AG09309 (cell line): Measurements from ENCODE around the gene XXYLT1.
"Not testable (repeated sequence)": the region's sequence is repeated elsewhere in the genome, so short reads cannot be mapped to it uniquely, and the experiment has no call there.

ENCODE experiments used
- DNase-seq: peaks from one replicate; pipeline ENCODE4 v3.0.0-alpha.2; 2010; ENCODE audit warnings: low read depth
- H3K4me3 ChIP-seq: 2 replicates; pipeline ENCODE4 v1.5.1; 2011; ENCODE audit warnings: mild to moderate bottlenecking, low read depth, low read length, moderate library complexity; ENCODE audit not compliant: control insufficient read depth
- TF ChIP-seq, protein P1 (sequence below): IDR thresholded peaks from 2 replicates; pipeline ENCODE4 v1.5.1; 2011; ENCODE audit warnings: mild to moderate bottlenecking, low read depth, low read length, inconsistent platforms; ENCODE audit not compliant: insufficient read depth, control insufficient read depth; ENCODE audit errors: missing control alignments

Gene XXYLT1

GRCh38 chr3:195188426-195188927, 82.5 kb downstream of the XXYLT1 start:
- TF ChIP-seq, protein P1, sequence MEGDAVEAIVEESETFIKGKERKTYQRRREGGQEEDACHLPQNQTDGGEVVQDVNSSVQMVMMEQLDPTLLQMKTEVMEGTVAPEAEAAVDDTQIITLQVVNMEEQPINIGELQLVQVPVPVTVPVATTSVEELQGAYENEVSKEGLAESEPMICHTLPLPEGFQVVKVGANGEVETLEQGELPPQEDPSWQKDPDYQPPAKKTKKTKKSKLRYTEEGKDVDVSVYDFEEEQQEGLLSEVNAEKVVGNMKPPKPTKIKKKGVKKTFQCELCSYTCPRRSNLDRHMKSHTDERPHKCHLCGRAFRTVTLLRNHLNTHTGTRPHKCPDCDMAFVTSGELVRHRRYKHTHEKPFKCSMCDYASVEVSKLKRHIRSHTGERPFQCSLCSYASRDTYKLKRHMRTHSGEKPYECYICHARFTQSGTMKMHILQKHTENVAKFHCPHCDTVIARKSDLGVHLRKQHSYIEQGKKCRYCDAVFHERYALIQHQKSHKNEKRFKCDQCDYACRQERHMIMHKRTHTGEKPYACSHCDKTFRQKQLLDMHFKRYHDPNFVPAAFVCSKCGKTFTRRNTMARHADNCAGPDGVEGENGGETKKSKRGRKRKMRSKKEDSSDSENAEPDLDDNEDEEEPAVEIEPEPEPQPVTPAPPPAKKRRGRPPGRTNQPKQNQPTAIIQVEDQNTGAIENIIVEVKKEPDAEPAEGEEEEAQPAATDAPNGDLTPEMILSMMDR, result peak; percentile 24
- DNase-seq, result no peak
- no peak overlapping the region for H3K4me3 ChIP-seq

DNA sequence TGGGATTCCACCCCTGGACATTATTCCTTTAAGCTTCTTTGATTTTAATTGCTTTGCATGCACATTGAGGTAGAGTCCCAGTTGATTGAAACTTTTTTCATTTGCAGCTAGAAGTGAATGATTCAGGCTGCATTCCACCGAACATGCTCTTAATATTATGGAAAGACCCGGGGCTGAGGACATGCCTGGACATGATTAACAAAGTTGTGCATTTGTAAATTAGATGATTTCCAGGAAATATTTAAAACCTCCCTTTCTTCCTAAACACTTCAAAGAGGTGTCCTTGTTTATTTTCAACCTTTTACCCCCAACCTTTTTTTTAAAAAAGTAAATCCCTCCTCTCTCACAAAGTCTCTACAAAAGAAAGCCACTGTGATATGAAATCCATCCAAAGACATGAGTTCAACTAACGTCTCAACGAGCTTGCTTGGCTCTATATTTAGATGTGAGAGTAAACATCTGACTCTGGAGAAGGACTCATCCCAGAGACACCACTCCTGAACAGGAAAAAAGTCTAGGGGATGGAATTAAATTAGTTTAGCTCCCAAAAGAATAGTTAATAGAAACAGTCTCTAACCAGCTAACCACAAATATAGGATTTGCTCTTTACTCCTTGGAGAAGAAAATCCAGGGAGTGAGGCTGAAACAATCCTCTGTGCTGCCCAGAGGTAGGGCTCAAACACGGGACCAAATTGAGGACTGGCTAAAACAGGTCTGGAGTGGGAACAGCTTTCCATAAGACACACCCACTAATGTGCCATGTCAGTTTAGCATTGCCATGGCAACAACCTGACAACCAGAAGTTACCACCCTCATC, 83.1 kb downstream of the XXYLT1 start:
- DNase-seq, result no peak
- no peak overlapping the region for H3K4me3 ChIP-seq

DNA sequence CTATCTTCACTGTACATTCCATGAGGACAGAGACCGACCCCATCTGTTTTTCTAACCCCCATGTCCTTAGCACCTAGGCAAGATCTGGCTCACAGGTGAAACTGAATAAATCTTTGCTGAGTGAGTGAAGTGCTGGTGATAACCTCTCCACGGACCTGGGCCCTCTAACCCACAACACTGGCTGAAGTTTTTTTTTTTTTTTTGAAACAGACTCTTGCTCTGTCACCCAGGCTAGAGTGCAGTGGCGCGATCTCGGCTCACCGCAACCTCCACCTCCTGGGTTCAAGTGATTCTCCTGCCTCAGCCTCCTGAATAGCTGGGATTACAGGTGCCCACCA, 84.3 kb downstream of the XXYLT1 start:
- not testable (repeated sequence) for H3K4me3 ChIP-seq, DNase-seq

More for the DNA sequence above, 83.1 kb downstream of the XXYLT1 start:
- TF ChIP-seq, protein P1, result no peak

- TF ChIP-seq, protein P1, result no peak
- DNase-seq, result no peak
- H3K4me3 ChIP-seq, result no peak overlapping the region
Measured at GRCh38 chr3:195186041-195186709, 84.8 kb downstream of the XXYLT1 start.

DNA sequence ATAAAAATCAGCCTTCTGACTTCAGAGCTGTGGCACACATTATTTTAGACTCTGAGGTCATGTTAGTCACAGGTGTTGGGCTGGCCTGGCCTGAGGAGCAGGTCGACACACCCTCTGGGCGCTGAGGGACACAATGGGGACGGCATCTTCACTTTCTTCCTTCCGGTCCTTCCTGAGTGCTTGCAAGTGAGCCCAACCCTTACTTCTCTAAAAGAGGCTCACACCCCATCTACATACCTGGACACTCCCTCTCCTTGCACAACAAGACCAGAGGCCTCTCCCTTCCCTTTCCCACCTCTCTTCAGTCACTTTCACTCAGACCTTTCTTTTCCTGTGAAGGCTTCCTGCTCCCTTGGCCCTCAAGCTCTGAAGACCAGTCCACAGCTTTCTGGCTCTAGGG, 85.4 kb downstream of the XXYLT1 start:
- TF ChIP-seq, protein P1, result no peak
- DNase-seq, result no peak
- H3K4me3 ChIP-seq, result no peak overlapping the region

GRCh38 chr3:195184716-195185421, 86.1 kb downstream of the XXYLT1 start:
- DNase-seq, result no peak
- no peak overlapping the region for H3K4me3 ChIP-seq
- TF ChIP-seq, protein P1, result no peak
